GM19351 (cell line): ENCODE data around the gene AIF1.
A peak's percentile ranks its signal among the peaks of the same experiment; 100 is the strongest.

Source experiments
- ATAC-seq: cut with Tn5 transposase; IDR thresholded peaks from one replicate; pipeline ENCODE4 v1.9.1; 2021; ENCODE audit warnings: mild to moderate bottlenecking, moderate library complexity; ENCODE audit not compliant: unreplicated experiment

AIF1 gene

GRCh38 chr6:31639449-31639861 lies 24.4 kb downstream of the AIF1 start:
- ATAC-seq: no peak

GRCh38 chr6:31640612-31641011 lies 25.6 kb downstream of the AIF1 start:
- ATAC-seq: no peak

- no peak for ATAC-seq
Observed at GRCh38 chr6:31641370-31641769, 26.3 kb downstream of the AIF1 start.

GRCh38 chr6:31642798-31643570 lies 27.9 kb downstream of the AIF1 start:
- ATAC-seq: no peak

- no peak for ATAC-seq
Observed at GRCh38 chr6:31643818-31644454, 28.9 kb downstream of the AIF1 start.

GRCh38 chr6:31645325-31645724 lies 30.3 kb downstream of the AIF1 start:
- no peak for ATAC-seq

GRCh38 chr6:31651602-31652191 lies 36.7 kb downstream of the AIF1 start:
- ATAC-seq: no peak

- peak; percentile 71 for ATAC-seq
Observed at GRCh38 chr6:31652925-31653724, 38.1 kb downstream of the AIF1 start.

- no peak for ATAC-seq
Observed at GRCh38 chr6:31654574-31655348, 39.7 kb downstream of the AIF1 start.

GRCh38 chr6:31655349-31656237 lies 40.6 kb downstream of the AIF1 start, which contains the start of gene APOM:
TSS of gene APOM (plus strand) at chr6:31655894. CDS start at chr6:31655967, 73 bp downstream.
- ATAC-seq: no peak

GRCh38 chr6:31657406-31658157 lies 42.5 kb downstream of the AIF1 start:
- ATAC-seq: no peak

- no peak for ATAC-seq
Observed at GRCh38 chr6:31658158-31658688, 43.2 kb downstream of the AIF1 start.

GRCh38 chr6:31658983-31659648 lies 44.1 kb downstream of the AIF1 start:
- ATAC-seq: no peak

- no peak for ATAC-seq
Observed at GRCh38 chr6:31659649-31660380, 44.8 kb downstream of the AIF1 start.

- peak; percentile 55 for ATAC-seq
Observed at GRCh38 chr6:31660381-31661261, 45.6 kb downstream of the AIF1 start, which contains the start of gene C6orf47. TSS of gene C6orf47 (minus strand) at chr6:31660778. CDS start at chr6:31659947, 831 bp downstream.
